Immature natural killer cell (primary cell): ENCODE results near the gene GPR108. TPM values are rescaled to one million over a fixed set of nuclear protein-coding genes. Genes with fewer than 3 reads are reported as not detected.

Experiments used
- DNase-seq, 3 donors: peaks; one replicate each; pipeline ENCODE4 v3.0.0; 2022; ENCODE audit warnings: mixed read lengths in 1 of 3
- H3K27ac Mint-ChIP-seq, 6 donors: one replicate each; pipeline ENCODE4 v1.8.0; 2020; ENCODE audit warnings: mixed read lengths in 6 of 6, mild to moderate bottlenecking in 5 of 6, inconsistent platforms in 4 of 6, moderate library complexity in 3 of 6
- H3K27me3 Mint-ChIP-seq, 3 donors: one replicate each; pipeline ENCODE4 v1.8.0; 2020 to 2021; ENCODE audit warnings: low read depth in 3 of 3, mild to moderate bottlenecking in 3 of 3, mixed read lengths in 3 of 3, moderate library complexity in 3 of 3, inconsistent platforms in 1 of 3
- H3K36me3 Mint-ChIP-seq, 3 donors: one replicate each; pipeline ENCODE4 v1.8.0; 2020; ENCODE audit warnings: mixed read lengths in 3 of 3, inconsistent platforms in 2 of 3, mild to moderate bottlenecking in 2 of 3
- H3K4me1 Mint-ChIP-seq, 2 donors: one replicate each; pipeline ENCODE4 v1.8.0; 2020; ENCODE audit warnings: inconsistent platforms in 2 of 2, mild to moderate bottlenecking in 2 of 2, mixed read lengths in 2 of 2, moderate library complexity in 1 of 2
- H3K4me3 Mint-ChIP-seq, 5 donors: one replicate each; pipeline ENCODE4 v1.8.0; 2020; ENCODE audit warnings: mild to moderate bottlenecking in 5 of 5, mixed read lengths in 5 of 5, inconsistent platforms in 3 of 5, moderate library complexity in 3 of 5
- H3K9me3 Mint-ChIP-seq, 6 donors: one replicate each; pipeline ENCODE4 v1.8.0; 2020; ENCODE audit warnings: mild to moderate bottlenecking in 6 of 6, mixed read lengths in 6 of 6, inconsistent platforms in 4 of 6, moderate library complexity in 3 of 6
- polyA plus RNA-seq, 3 donors: library from polyadenylated mRNA; unstranded; fragments of 300-500 nt; fragmentation: Illumina TruSeq; gene quantifications; one replicate each; pipeline ENCODE4 v1.2.3, GENCODE V29; 2021

The GPR108 gene
- polyA plus RNA-seq, 3 donors from 2014 or later, result 127 to 178 (median 160) TPM

DNA sequence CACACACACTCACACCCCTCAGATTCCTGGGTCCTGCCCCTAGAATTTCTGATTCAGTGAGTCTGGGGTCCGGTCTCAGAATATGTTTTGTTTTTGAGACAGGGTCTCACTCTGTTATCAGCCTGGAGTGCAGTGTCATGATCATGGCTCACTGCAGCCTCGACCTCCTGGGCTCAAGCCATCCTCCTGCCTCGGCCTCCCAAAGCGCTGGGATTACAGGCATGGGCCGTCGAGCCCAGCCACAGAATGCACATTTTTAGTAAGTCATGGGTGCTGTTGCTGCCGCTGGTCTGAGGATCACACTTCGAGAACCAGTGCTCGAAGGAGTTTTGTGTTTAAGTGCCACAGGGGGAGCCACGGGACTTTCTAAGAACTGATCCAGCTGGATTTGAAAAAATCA, 45.4 kb downstream of the GPR108 start:
- peaks cover 2 to 6% (median 3%) of the 10 kb centered on the region in 3 donors for H3K27me3 Mint-ChIP-seq
- no peaks in the 10 kb centered on the region for H3K36me3 Mint-ChIP-seq
- peaks cover 0 to 2% (median 0%) of the 10 kb centered on the region in 6 donors for H3K9me3 Mint-ChIP-seq
- no peak overlapping the region for H3K4me3 Mint-ChIP-seq
- H3K4me1 Mint-ChIP-seq, result peaks cover under 1 to 4% of the 10 kb centered on the region in 2 donors
- DNase-seq, result no peak
- H3K27ac Mint-ChIP-seq, result no peak overlapping the region

DNA sequence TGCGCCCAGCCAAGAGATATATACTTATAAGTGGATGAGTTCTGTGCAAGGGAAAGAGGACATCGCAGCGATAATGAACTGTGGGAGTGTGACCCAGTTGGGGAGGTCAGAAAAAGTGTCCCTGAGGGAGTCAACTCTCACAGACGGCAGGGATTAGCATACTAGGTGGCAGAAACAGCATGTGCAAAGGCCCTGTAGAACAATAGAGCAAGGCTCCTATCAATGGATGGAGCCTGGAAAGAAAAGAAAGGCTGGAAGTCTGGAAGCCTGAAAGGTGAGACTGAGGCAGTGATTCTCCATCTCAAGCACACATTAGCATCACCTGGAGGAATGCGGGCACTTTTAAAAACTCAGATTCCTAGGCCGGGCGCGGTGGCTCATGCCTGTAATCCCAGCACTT, 46.0 kb downstream of the GPR108 start:
- Mint-ChIP-seq H3K4me1 (peaks cover 0 to 4% of the 10 kb centered on the region in 2 donors), H3K27me3 (peaks cover under 1 to 6% (median 2%) of the 10 kb centered on the region in 3 donors), H3K4me3 (no peak overlapping the region), H3K9me3 (peaks cover 0 to 2% (median 0%) of the 10 kb centered on the region in 6 donors), H3K27ac (no peak overlapping the region), H3K36me3 (no peaks in the 10 kb centered on the region)
- no peak for DNase-seq

DNA sequence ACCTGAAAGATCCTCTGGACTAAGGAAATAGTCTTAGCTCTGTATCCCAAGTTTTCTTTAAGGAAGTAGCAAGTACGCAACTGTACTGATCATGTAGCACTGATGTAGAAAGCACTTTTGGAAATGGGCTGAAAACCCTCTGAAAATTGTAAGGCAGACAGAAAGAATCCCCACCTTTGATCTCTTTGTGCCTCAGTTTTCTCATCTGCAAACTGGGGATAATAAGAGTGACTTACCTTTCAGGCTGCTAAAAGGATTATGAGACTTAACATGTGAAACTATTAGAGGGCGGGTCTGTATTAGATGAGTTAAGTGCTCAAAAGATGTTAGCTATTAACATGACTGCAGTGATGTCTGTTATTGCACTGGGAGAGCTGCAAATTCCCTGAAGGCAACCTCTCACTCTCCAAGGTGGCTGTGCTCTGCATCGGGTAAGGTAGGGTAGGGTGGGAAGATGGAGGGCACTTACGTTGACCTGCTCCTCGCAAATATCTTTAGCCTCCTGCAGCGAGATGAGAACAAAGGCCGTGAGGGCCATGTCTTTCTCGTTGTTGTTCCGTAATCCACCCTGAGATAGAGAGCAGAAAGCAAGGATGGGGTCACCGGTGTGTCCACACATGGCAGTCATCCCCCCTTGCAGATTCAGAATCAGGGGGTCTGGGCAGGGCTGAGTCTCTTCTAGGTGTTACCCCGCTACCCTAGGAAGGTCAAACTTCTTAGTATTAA, 47.1 kb downstream of the GPR108 start:
- Mint-ChIP-seq H3K36me3 (no peaks in the 10 kb centered on the region), H3K4me3 (no peak overlapping the region), H3K4me1 (peaks cover 0 to 3% of the 10 kb centered on the region in 2 donors), H3K27me3 (peaks cover 0 to 6% (median 2%) of the 10 kb centered on the region in 3 donors), H3K9me3 (peaks cover 0 to under 1% (median 0%) of the 10 kb centered on the region in 6 donors), H3K27ac (peak overlapping the region in 1 of 6 donors; percentile 49)
- DNase-seq, result no peak

DNA sequence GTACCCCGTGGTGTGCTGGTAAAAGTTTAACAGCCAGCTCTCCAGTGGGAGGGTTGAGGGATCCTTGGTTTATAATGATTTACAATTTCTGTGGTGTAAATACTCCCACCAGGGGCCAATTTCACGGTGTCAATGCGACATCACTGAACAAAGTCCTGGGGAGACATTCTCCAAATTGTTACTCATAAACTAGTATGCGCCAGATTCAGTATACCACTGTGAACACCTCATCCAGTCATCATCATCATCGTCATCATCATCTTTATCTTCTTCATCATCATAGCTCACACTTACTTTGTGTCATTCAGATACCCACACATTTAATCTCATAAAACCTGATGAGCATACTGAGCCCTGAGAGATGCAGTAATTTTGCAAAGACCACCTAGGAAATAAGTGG, 50.3 kb downstream of the GPR108 start:
- H3K9me3 Mint-ChIP-seq, result no peaks in the 10 kb centered on the region
- peak overlapping the region in 1 of 6 donors; percentile 0 for H3K27ac Mint-ChIP-seq
- H3K4me3 Mint-ChIP-seq, result no peak overlapping the region
- DNase-seq, result no peak
- H3K4me1 Mint-ChIP-seq, result no peaks in the 10 kb centered on the region
- peaks cover 0 to 6% (median 0%) of the 10 kb centered on the region in 3 donors for H3K27me3 Mint-ChIP-seq
- no peaks in the 10 kb centered on the region for H3K36me3 Mint-ChIP-seq

- H3K27ac Mint-ChIP-seq, result no peak overlapping the region
- H3K4me1 Mint-ChIP-seq, result no peaks in the 10 kb centered on the region
- no peak overlapping the region for H3K4me3 Mint-ChIP-seq
- DNase-seq, result no peak
- H3K9me3 Mint-ChIP-seq, result no peaks in the 10 kb centered on the region
- peaks cover 0 to 6% (median 0%) of the 10 kb centered on the region in 3 donors for H3K27me3 Mint-ChIP-seq
- no peaks in the 10 kb centered on the region for H3K36me3 Mint-ChIP-seq
Observed at GRCh38 chr19:6686628-6686975, 50.8 kb downstream of the GPR108 start.

- no peaks in the 10 kb centered on the region for H3K4me1 Mint-ChIP-seq
- no peaks in the 10 kb centered on the region for H3K36me3 Mint-ChIP-seq
- H3K4me3 Mint-ChIP-seq, result no peak overlapping the region
- DNase-seq, result no peak
- H3K27me3 Mint-ChIP-seq, result peaks cover 0 to 4% (median 0%) of the 10 kb centered on the region in 3 donors
- no peak overlapping the region for H3K27ac Mint-ChIP-seq
- no peaks in the 10 kb centered on the region for H3K9me3 Mint-ChIP-seq
Observed at GRCh38 chr19:6685962-6686627, 51.3 kb downstream of the GPR108 start.

DNA sequence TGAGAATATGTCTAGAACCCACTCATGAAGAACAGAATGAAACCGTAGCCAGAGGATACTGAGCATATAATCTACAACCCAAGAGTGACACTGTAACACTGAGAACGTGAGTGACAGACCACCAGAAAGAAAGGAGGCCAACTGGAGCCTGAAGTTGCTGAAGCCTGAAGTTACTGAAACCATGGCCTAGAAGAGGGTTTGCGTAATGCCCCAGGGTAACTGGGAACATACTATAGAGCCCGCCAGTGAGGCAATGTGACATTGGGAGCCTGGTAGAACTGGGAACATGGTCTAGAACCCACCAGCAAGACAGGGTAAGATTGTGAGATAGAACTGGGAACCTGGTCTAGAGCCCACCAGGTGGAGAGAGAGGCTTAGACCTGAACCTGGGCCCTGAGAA, 51.9 kb downstream of the GPR108 start:
- Mint-ChIP-seq H3K9me3 (no peaks in the 10 kb centered on the region), H3K27me3 (peaks cover 0 to 3% (median 2%) of the 10 kb centered on the region in 3 donors), H3K36me3 (no peaks in the 10 kb centered on the region), H3K4me1 (no peaks in the 10 kb centered on the region), H3K4me3 (no peak overlapping the region), H3K27ac (no peak overlapping the region)
- no peak for DNase-seq

DNA sequence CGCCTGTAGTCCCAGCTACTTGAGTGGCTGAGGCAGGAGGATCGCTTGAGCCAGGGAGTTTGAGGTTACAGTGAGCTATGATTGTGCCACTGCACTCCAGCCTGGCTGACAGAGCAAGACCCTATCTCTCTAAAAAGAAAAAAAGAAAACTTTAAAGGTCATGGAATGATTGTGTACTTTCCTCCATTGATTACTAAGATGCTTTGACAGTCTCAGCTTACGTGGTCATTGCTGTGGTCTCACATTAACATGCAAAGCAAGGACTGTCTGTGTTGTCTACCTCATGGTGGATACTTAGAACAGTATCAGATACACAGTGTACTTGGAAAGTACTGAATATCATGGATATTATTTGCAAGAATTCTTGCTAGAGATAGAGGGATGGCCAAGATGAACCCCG, 53.4 kb downstream of the GPR108 start:
- H3K36me3 Mint-ChIP-seq, result no peaks in the 10 kb centered on the region
- H3K9me3 Mint-ChIP-seq, result no peaks in the 10 kb centered on the region
- peaks cover 2 to 7% (median 2%) of the 10 kb centered on the region in 3 donors for H3K27me3 Mint-ChIP-seq
- no peak overlapping the region for H3K27ac Mint-ChIP-seq
- no peak for DNase-seq
- peaks cover 0 to under 1% of the 10 kb centered on the region in 2 donors for H3K4me1 Mint-ChIP-seq
- H3K4me3 Mint-ChIP-seq, result no peak overlapping the region

GRCh38 chr19:6682607-6683128, 54.7 kb downstream of the GPR108 start:
- Mint-ChIP-seq H3K4me1 (peaks cover 13 to 14% of the 10 kb centered on the region in 2 donors), H3K27me3 (peaks cover 2 to 5% (median 4%) of the 10 kb centered on the region in 3 donors), H3K27ac (peak overlapping the region in 2 of 6 donors; percentile 28 to 31), H3K9me3 (no peaks in the 10 kb centered on the region), H3K36me3 (no peaks in the 10 kb centered on the region), H3K4me3 (no peak overlapping the region)
- DNase-seq, result no peak

- Mint-ChIP-seq H3K27me3 (peaks cover 2 to 12% (median 10%) of the 10 kb centered on the region in 3 donors), H3K4me3 (no peak overlapping the region), H3K27ac (peak overlapping the region in 1 of 6 donors; percentile 26), H3K4me1 (peaks cover 26 to 32% of the 10 kb centered on the region in 2 donors), H3K36me3 (no peaks in the 10 kb centered on the region), H3K9me3 (no peaks in the 10 kb centered on the region)
- no peak for DNase-seq
Observed at GRCh38 chr19:6680141-6680540, 57.2 kb downstream of the GPR108 start.

Other genes with a start within 250 kb of the GPR108 start
- gene TUBB4A, start 235.3 kb downstream of the GPR108 start, polyA plus RNA-seq, result 1 to 10 TPM in 2 of 3 donors, under 1 TPM in 1; 0.86 to 3.0 (median 1.3) TPM
- 10 to 100 TPM in 1 of 3 donors, 1 to 10 TPM in 2; 1.3 to 16.0 (median 5.9) TPM for gene TNFSF9, start 206.6 kb downstream of the GPR108 start, polyA plus RNA-seq
- under 1 TPM in 2 of 3 donors, not detected in 1; 0.39 to 0.76 TPM for gene CD70, start 146.4 kb downstream of the GPR108 start, polyA plus RNA-seq
- 10 to 100 TPM in 2 of 3 donors, 1 to 10 TPM in 1; 7.3 to 39.0 (median 11.0) TPM for gene TNFSF14, start 67.4 kb downstream of the GPR108 start, polyA plus RNA-seq
- gene C3, start 16.9 kb downstream of the GPR108 start, polyA plus RNA-seq, result under 1 TPM in 2 of 3 donors, not detected in 1; 0.09 to 0.78 TPM
- 1 to 10 TPM in 1 of 3 donors, under 1 TPM in 1, not detected in 1; 0.86 to 1.5 TPM for gene TRIP10, start 2.1 kb upstream of the GPR108 start, polyA plus RNA-seq
- 10 to 100 TPM in 1 of 3 donors, 1 to 10 TPM in 2; 7.4 to 13.6 (median 7.7) TPM for gene SH2D3A, start 29.9 kb upstream of the GPR108 start, polyA plus RNA-seq
- gene VAV1, start 35.1 kb upstream of the GPR108 start, polyA plus RNA-seq, result 10 to 100 TPM; 19.4 to 44.8 (median 22.8) TPM
- under 1 TPM in 2 of 3 donors, not detected in 1; 0.22 to 0.54 TPM for gene ADGRE1, start 150.0 kb upstream of the GPR108 start, polyA plus RNA-seq